Endometrial microvascular endothelial cells (primary cell): ENCODE measurements around the gene WHAMM. TPM values are rescaled to one million over a fixed set of nuclear protein-coding genes. Genes with fewer than 3 reads are reported as not detected.
"Not testable (repeated sequence)": the region's sequence is repeated elsewhere in the genome, so short reads cannot be mapped to it uniquely, and the experiment has no call there.

Source experiments
- in situ Hi-C: cut with HindIII; loops from 2 replicates; pipeline ENCODE4 v1.10.0; 2017; ENCODE audit warnings: low sequenced_read_pairs, low pct_unique_long_range_greater_than_20kb; ENCODE audit errors: inconsistent ontology term
- total RNA-seq: library from RNA; depleted of rRNA; stranded (reverse); fragments of >200 nt; gene quantifications from one replicate; pipeline ENCODE4 v1.2.3, GENCODE V29; 2015; ENCODE audit errors: inconsistent ontology term

WHAMM gene, protein sequence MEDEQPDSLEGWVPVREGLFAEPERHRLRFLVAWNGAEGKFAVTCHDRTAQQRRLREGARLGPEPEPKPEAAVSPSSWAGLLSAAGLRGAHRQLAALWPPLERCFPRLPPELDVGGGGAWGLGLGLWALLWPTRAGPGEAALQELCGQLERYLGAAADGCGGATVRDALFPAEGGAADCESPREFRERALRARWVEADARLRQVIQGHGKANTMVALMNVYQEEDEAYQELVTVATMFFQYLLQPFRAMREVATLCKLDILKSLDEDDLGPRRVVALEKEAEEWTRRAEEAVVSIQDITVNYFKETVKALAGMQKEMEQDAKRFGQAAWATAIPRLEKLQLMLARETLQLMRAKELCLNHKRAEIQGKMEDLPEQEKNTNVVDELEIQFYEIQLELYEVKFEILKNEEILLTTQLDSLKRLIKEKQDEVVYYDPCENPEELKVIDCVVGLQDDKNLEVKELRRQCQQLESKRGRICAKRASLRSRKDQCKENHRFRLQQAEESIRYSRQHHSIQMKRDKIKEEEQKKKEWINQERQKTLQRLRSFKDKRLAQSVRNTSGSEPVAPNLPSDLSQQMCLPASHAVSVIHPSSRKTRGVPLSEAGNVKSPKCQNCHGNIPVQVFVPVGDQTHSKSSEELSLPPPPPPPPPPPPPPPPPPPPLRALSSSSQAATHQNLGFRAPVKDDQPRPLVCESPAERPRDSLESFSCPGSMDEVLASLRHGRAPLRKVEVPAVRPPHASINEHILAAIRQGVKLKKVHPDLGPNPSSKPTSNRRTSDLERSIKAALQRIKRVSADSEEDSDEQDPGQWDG
- total RNA-seq = 4.2 TPM

DNA sequence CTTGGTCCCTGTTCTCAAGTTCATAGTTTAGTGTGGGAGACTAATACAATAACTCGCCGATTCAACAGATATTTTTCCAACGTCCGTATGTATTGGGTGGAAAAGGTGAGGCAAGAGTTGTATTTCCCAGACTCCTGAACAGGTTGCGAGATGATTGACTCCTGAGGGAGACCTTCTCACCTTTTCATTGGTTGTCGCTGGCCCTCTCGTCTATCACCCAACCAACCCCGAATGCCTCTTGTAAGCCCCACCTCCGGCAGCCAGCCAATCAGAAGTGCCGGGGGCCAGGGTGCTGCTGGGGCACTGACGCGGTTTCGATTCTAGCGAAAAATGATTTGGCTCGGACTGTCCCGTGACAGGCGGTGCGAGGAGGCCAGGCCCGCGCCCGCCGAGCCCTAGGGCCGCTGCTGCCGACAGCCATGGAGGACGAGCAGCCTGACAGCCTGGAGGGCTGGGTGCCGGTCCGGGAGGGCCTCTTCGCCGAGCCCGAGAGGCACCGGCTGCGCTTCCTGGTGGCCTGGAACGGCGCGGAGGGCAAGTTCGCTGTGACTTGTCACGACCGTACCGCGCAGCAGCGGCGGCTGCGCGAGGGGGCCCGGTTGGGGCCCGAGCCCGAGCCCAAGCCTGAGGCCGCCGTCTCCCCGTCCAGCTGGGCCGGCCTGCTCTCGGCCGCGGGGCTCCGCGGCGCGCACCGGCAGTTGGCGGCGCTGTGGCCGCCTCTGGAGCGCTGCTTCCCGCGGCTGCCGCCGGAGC lies at the start of gene WHAMM:
Gene WHAMM (plus strand): TSS at position 321 of the 753 bp plus-strand sequence. CDS start 99 bp downstream, at position 420.
- in situ Hi-C loops = no loop called here

DNA sequence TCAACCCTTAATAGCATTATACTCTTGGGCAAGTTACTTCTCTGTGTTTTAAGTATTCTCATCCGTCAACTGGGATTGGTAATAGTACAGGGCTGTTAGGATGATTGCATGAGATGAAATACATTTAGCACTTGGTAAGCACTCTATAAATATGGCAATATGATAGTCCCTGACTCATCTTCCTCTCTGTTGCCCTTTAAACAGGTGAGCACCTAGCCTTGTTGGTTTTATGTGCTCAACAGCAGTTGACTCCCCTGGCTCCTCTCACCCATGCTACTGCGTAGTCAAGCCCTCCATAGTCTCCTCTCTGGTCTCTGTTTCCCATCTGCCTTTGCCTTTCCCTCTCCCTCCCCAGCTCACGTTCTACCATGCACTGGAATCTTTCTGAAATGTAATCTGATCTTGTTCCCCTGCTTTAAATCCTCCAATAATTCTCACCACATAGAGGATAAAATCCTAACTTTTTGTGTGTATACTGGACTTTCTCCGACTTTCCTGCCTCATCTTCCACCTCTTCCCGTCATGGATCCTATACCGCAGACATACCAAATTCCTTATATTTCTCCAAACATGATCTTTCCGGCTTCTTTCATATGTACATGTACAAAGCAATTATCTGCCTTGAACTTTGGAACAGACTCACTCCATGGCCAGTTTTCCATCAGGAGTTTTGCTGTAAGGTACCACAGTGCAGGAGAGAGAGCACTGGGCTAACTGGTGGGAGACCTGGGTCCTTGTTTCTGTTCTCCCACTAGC lies 45.9 kb upstream of the WHAMM start:
- in situ Hi-C loops = no loop called here

DNA sequence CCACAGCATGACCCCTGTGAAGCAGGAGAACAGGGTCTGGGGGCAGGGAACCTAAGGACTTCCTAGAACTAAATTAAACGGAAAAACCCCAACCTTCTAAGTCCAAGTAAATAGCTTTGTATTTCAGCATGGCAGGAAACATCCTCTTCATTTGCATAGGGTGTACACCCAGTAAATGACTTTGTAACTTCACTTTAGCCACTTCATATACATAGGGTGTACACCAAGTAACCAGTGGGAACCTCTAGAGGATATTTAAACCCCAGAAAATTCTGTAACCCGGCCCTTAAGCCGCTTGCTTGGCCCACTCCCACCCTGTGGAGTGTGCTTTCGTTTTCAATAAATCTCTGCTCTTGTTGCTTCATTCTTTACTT lies 45.3 kb upstream of the WHAMM start:
- in situ Hi-C loops = no loop called here

DNA sequence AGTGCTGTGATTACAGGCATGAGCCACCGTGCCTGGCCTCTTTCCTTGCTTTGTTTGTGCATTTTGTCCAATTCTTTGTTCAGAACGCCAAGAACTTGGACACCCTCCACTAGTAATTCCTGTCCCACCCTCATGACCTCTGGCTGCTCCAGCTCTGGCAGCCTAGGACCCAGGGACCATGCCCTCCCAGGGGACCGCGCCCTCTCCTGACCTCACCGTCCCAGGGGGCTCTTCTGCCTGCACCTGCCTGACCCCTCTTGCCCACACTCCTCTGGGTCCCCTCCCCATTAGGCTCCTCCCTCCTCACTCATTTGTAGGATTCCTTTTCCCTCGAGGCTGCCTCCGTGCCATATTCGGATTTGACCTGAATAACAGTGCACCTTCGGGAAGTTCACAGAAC lies 44.7 kb upstream of the WHAMM start:
- in situ Hi-C loops = no loop called here

DNA sequence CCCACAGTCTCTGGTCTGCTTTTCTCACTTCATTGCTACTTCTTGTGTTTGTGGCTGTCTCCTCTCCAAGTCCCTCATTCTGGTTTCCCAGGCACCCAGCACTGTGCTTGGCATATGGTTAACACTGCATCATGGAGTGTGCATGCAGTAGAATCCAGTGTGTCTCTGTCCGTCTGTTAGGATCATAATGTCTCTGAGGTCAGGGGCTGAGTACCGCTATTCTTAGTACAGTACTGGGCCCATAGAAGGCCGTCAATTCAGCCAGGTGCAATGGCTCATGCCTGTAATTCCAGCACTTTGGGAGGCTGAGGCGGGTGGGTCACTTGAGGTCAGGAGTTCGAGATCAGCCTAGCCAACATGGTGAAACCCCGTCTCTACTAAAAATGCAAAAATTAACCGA lies 43.2 kb upstream of the WHAMM start:
- in situ Hi-C loops = not testable (repeated sequence)

DNA sequence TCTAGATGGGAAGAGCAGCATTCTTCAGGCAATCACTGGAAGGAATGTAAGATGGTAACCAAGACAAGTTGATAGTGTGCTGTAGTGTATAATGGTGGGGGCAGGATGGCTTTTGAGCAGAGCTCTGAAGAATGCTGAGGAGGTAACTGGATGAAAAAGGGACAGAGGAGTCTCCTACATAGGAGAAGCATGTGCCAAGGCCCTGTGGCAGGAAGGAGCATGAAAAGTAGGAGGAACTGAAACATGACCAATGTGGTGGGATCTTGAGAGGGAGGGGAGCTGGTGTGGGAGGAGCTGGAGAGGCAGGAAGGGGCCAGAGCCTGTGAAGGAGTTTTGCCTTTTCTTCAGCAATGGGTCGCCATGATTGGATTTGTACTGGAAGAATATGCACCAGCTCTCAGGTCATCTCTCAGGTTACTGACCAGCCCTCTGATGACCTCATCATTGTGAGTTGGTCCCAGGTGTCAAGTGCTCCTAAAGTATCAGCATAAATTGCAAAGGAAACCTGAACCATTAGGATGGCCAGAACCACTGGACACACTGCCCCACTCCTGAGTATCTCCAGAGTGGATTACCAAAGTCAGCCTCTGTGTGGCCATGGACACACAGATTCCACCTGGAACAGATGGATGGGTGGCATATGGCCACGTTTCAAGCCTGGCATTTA lies 42.1 kb upstream of the WHAMM start:
- in situ Hi-C loops = no loop called here

DNA sequence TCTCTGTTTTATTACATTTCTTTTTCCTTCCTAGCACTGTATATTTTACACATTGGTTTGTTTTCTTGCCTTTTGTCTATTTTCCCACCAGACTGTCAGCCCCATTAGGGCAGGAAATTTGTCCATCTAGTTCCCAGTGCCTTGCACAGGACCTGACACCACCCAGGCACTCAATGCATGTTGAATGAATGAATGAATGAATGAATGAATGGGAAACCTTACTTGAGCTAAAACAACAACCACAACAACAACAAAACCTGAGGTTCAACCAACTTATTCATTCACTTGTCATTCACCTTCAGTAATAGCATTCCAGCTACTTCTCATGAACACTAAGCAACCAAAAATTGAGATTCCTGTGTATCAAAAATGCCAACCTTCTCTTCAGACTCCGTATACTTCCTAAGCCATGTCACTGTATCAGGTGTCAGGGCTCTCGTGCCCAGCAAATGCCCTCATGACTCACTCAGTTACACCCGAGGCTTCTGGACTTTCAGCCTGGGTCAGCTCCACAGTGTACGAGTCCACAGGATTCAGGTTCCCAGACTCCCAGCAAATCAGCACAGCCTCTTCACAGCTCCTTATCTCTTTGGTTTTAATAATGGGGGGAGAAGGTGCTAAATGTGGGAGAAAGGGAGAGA lies 40.9 kb upstream of the WHAMM start:
- in situ Hi-C loops = no loop called here

DNA sequence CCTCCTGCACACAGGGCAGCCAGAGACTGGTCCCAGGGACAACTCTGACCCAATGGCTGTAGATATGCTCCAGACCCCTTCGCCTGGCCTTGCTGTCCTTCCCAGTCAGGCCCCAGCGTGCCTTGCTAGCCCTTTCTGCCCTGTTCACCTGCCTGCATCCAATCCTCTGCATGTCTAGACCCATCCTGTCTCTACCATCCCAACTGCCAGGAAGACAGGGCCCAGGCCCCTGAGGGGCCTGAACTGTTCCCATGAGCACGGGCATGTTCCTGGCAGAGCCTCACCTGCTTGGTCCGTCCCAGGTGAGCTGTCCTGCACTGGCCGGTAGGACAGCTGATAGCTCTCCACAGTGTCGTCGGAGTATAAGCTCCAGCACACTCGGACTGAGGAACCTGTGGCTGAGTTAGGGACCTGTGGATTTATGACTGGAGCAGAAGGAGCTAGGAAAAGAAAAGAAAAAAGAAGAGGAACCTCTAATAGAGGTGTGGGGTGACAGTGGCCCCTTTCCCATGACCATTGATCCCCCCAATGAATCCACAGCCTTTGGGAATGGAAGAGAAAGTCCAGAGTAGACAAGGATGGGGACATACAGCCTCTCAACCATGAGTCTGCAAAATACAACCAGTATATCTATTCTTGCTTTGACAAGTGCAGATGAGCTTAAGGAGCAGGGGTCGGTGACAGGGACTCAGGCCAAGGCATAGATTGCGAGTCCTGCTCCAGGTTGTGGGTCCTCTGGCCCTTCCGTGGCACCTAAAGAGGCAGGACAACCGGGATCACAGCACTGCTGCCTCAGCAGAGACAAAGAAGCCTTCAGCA lies 37.4 kb upstream of the WHAMM start:
- in situ Hi-C loops = no loop called here

DNA sequence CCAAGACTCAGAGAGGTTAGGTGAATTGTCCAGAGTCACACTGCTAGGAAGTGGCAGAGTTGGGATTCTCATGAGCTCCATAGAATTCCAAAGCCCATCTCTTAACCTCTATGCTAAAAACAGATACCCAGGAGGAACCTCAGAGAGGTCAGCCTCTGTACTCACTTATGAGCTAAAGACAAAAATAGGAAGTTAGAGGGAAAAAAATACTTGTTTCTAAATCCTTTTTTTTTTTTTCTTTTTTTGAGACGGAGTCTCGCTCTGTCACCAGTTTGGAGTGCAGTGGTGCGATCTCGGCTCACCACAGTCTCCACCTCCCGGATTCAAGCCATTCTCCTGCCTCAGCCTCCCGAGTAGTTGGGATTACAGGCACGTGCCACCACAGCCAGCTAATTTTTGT lies 34.9 kb upstream of the WHAMM start:
- in situ Hi-C loops = no loop called here

DNA sequence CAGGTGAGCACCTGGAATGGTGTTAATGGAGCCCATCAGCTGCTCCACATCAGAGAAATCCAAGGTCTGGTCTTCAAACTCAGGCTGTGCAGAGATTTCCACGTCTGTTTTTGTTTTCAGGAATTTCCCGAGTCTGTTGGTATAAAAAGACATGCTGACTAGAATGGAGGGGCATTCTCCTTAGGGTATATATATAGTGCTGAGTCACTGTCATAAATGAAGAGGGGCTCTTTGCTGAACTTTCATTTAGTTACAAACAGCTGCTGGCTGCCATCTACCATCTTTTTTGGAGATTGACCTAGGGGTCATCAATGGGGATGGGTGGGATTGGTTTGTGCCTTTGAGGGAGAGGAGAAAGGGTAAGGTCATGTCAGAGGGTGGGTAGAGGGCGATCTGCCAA lies 30.7 kb upstream of the WHAMM start:
- in situ Hi-C loops = no loop called here

DNA sequence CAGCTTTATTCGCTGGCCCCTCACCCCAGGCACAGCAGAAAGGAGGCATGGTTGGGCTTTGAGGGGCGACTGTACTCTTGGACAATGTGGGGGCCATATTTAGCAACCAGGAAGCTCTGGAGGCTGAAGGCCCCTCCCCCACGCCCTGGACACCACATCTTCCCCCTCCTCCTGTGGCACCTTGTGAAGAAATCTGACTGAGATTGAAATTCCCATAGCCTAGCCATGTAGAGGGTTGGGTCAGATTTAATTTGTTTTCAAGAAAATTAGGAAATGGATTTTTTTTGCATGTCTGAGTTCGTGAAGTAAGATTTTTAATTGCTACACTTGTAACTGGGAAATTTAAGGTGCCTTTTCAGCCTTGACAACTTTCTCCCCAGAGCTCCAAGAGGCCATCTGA lies 28.1 kb upstream of the WHAMM start:
- in situ Hi-C loops = no loop called here

DNA sequence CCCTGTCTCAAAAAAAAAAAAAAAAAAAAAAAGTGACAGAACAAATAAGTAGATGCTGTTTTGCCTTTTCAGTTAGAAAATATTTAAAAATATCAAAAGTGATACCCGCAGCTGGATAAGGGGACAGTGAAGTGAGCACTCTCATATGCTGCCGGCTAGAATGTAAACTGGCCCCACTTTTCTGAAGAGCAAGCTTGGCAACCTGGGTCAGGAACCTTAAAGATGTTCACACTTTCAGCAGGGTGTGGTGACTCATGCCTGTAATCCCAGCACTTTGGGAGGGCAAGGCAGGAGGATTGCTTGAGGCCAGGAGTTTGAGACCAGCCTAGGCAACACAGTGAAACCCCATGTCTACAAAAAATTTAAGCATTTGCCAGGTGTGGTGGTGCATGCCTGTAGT lies 20.9 kb upstream of the WHAMM start:
- in situ Hi-C loops = no loop called here

DNA sequence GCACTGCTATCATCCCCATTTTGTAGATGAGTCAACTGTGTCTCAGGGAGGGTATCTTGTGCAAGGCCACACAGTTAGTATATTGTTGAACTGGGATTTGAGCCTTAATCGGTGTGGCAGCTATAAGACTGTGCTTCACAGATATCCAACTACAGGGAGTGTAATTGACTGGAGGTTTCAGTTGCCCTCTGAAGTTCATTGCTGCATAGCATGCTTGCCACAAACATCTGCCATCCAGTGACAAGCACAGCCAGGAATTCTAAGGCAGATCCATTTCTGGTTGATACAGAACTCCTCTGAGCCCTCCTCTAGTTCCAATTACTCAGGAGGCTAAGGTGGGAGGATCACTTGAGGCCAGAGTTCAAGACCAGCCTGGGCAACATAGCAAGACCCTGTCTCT lies 19.9 kb upstream of the WHAMM start:
- in situ Hi-C loops = no loop called here

DNA sequence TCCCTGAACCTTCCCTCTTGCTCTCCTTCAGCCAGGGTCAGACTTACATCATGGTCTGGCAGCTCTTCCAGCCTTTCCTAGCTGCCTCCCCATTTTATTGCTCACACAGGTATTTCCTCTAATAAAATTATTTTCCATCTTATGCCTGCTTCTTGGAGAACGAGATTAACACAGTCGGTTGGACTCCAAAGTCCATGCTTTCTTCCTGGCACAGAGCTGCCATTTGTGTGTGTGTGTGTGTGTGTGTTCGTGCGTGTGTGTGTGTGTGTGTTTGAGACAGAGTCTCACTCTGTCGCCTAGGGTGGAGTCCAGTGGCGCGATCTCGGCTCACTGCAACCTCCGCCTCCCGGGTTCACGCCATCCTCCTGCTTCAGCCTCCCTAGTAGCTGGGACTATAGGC lies 19.1 kb upstream of the WHAMM start:
- in situ Hi-C loops = no loop called here

DNA sequence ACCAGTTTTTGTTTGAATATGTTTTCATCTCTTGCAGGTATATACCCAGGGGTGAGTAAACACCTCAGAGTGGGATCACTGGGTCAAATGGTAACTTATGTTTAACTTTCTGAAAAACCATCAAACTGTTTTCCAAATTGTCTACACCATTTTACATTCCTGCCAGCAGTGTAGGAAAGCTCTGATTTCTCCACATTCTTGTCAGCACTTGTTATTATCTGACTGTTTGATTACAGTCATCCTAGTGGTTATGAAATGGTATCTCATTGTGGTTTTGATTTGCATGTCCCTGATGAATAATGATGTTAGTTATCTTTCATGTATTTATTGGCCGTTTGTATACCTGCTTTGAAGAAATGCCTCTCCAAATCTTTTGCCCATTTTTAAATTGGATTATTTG lies 17.4 kb upstream of the WHAMM start:
- in situ Hi-C loops = no loop called here

DNA sequence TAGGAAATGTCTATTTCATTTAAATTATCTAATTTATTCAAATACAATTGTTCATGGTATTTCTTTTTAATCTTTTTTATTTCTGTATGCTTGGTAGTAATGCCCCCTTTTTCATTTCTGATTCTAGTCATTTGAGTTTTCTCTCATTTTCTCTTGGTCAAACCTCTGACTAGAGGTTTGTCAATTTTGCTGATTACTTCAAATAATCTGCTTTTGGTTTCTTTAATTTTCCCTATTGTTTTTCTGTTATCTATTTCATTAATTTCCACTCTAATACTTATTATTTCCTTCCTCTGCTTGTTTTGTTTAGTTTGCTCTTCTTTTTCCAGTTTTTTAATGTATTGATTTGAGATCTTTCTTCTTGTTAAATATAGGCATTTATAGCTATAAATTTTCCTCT lies 15.7 kb upstream of the WHAMM start:
- in situ Hi-C loops = no loop called here

DNA sequence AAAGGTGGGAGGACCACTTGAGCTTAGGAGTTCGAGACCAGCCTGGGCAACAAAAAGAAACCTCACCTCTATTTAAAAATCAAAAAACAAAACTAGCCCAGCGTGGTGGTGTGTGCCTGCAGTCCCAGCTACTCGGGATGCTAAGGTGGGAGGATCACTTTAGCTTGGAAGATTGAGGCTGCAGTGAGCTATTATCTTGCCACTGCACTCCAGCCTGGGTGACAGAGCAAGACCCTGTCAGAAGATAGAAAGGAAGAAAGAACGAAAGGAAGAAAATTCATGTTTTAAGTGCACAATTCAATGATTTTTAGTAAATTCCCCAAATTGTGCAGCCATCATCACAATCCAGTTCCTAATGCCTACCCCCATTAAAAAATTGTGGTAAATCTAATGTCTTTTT lies 11.3 kb upstream of the WHAMM start:
- in situ Hi-C loops = no loop called here
